ENCODE data around the gene TAB2.

DNA sequence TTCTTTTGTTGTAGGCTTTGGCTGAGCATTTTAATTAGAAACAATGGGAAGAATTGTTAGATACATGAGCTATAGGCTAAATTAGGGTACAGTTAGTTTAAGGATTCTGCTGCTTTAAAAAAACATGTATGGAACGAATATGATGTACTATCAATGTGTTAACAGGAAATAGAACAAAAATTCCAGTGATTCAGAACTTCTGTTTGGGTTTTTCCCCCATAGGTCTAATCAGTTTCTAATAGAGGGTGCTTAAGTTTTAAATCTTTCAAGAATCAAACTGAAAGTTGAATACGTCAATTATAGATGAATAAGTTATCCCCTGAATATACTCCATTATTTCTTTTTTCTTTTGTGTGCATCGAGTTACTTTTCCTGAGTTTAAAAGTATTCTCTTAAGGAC, 1.9 kb downstream of the TAB2 start:
- TF ChIP-seq, protein P1, sequence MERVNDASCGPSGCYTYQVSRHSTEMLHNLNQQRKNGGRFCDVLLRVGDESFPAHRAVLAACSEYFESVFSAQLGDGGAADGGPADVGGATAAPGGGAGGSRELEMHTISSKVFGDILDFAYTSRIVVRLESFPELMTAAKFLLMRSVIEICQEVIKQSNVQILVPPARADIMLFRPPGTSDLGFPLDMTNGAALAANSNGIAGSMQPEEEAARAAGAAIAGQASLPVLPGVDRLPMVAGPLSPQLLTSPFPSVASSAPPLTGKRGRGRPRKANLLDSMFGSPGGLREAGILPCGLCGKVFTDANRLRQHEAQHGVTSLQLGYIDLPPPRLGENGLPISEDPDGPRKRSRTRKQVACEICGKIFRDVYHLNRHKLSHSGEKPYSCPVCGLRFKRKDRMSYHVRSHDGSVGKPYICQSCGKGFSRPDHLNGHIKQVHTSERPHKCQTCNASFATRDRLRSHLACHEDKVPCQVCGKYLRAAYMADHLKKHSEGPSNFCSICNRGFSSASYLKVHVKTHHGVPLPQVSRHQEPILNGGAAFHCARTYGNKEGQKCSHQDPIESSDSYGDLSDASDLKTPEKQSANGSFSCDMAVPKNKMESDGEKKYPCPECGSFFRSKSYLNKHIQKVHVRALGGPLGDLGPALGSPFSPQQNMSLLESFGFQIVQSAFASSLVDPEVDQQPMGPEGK (CRISPR knock-in tag; IDR thresholded peaks at IDR 0.05; ENCODE audit: borderline replicate concordance), result no peak
- TF ChIP-seq ARNTL (CRISPR knock-in tag; IDR thresholded peaks at IDR 0.05; ENCODE audit: borderline replicate concordance, low read depth) (no peak), BACH2 (CRISPR knock-in tag; IDR thresholded peaks at IDR 0.05; ENCODE audit: borderline replicate concordance) (no peak), ZFP30 (CRISPR knock-in tag; IDR thresholded peaks at IDR 0.05) (no peak), GLIS3 (CRISPR knock-in tag; IDR thresholded peaks at IDR 0.05) (no peak), ZC3H10 (CRISPR knock-in tag; IDR thresholded peaks at IDR 0.05) (no peak), ESRRG (CRISPR knock-in tag; IDR thresholded peaks at IDR 0.05) (no peak), SNAI2 (CRISPR knock-in tag; IDR thresholded peaks at IDR 0.05) (no peak), RARB (CRISPR knock-in tag; IDR thresholded peaks at IDR 0.05) (no peak), TCF4 (CRISPR knock-in tag; IDR thresholded peaks at IDR 0.05; ENCODE audit: borderline replicate concordance) (no peak), PPARA (CRISPR knock-in tag; IDR thresholded peaks at IDR 0.05; ENCODE audit: borderline replicate concordance) (no peak), ZFP3 (CRISPR knock-in tag; IDR thresholded peaks at IDR 0.05) (no peak)
- TF ChIP-seq, protein P2, sequence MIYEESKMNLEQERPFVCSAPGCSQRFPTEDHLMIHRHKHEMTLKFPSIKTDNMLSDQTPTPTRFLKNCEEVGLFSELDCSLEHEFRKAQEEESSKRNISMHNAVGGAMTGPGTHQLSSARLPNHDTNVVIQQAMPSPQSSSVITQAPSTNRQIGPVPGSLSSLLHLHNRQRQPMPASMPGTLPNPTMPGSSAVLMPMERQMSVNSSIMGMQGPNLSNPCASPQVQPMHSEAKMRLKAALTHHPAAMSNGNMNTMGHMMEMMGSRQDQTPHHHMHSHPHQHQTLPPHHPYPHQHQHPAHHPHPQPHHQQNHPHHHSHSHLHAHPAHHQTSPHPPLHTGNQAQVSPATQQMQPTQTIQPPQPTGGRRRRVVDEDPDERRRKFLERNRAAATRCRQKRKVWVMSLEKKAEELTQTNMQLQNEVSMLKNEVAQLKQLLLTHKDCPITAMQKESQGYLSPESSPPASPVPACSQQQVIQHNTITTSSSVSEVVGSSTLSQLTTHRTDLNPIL (CRISPR knock-in tag; IDR thresholded peaks at IDR 0.05; ENCODE audit: low read depth), result no peak

All from SK-N-SH treated with all-trans-retinoic acid at 6 μM for 48 hours (cell line).